DND-41 (cell line): ENCODE measurements around the gene CCNYL1.

Source experiments
- EZH2 ChIP-seq: IDR thresholded peaks from 3 replicates; pipeline ENCODE4 v1.6.1; 2012; ENCODE audit warnings: borderline replicate concordance, low read depth, mild to moderate bottlenecking, moderate library complexity, low read length, inconsistent platforms; ENCODE audit not compliant: severe bottlenecking
- TF ChIP-seq, protein P1 (sequence below): IDR thresholded peaks from 2 replicates; pipeline ENCODE4 v1.5.1; 2012; ENCODE audit warnings: borderline replicate concordance, low read length, moderate library complexity, mild to moderate bottlenecking; ENCODE audit not compliant: poor library complexity, severe bottlenecking; ENCODE audit errors: extremely low read depth

DNA sequence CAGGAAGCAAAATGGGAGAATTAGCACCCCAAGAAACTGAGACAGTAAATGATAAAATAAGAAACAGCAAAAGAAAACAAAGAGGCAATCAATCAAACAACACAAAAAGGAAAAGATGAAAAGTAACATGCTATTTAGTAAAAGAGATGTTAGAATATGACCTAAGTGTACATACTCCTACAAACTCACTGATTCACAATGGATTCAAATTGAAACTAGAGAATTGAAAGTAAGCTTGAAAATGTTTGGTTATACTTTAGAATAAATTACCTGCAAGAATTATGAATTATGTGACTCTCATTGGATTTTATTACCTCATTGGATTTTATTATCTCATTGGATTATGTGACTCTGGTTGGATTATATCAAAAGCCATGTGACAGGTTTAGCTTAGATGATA lies 22.8 kb upstream of the CCNYL1 start:
- TF ChIP-seq, protein P1, sequence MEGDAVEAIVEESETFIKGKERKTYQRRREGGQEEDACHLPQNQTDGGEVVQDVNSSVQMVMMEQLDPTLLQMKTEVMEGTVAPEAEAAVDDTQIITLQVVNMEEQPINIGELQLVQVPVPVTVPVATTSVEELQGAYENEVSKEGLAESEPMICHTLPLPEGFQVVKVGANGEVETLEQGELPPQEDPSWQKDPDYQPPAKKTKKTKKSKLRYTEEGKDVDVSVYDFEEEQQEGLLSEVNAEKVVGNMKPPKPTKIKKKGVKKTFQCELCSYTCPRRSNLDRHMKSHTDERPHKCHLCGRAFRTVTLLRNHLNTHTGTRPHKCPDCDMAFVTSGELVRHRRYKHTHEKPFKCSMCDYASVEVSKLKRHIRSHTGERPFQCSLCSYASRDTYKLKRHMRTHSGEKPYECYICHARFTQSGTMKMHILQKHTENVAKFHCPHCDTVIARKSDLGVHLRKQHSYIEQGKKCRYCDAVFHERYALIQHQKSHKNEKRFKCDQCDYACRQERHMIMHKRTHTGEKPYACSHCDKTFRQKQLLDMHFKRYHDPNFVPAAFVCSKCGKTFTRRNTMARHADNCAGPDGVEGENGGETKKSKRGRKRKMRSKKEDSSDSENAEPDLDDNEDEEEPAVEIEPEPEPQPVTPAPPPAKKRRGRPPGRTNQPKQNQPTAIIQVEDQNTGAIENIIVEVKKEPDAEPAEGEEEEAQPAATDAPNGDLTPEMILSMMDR = no peak
- TF ChIP-seq EZH2 = no peak
